Measurements from ENCODE around the gene PRKCD.

The PRKCD gene

GRCh38 chr3:53160660-53161449, at the start of gene PRKCD:
Gene PRKCD, plus strand, starts transcription at chr3:53161209. Its CDS starts 17,214 bp downstream, at chr3:53178423.
- peak in 1 of 2 experiments; percentile 43 for DNase-seq

- DNase-seq = no peak
These were observed 49.2 kb upstream of the PRKCD start for GRCh38 chr3:53111822-53112221.

GRCh38 chr3:53113293-53114010, 47.6 kb upstream of the PRKCD start:
- DNase-seq = no peak

- DNase-seq = peak; percentile 47 to 69
These were observed 47.0 kb upstream of the PRKCD start for GRCh38 chr3:53114011-53114400.

- DNase-seq = no peak
These were observed 46.5 kb upstream of the PRKCD start for GRCh38 chr3:53114412-53115074.

GRCh38 chr3:53116956-53117355, 44.1 kb upstream of the PRKCD start:
- no peak for DNase-seq

- DNase-seq = no peak
These were observed 40.7 kb upstream of the PRKCD start for GRCh38 chr3:53120336-53120735.

GRCh38 chr3:53122255-53122932, 38.6 kb upstream of the PRKCD start:
- DNase-seq = no peak

- DNase-seq = no peak
These were observed 38.1 kb upstream of the PRKCD start for GRCh38 chr3:53122933-53123305.

- DNase-seq = no peak
These were observed 37.5 kb upstream of the PRKCD start for GRCh38 chr3:53123510-53123909.

- no peak for DNase-seq
These were observed 37.1 kb upstream of the PRKCD start for GRCh38 chr3:53123953-53124352.

- no peak for DNase-seq
These were observed 34.4 kb upstream of the PRKCD start for GRCh38 chr3:53126601-53127000.

GRCh38 chr3:53129344-53129743, 31.7 kb upstream of the PRKCD start:
- DNase-seq = no peak

GRCh38 chr3:53130179-53131061, 30.6 kb upstream of the PRKCD start, which contains the start of gene RFT1:
Gene RFT1, minus strand, starts transcription at chr3:53130435. Its CDS starts 35 bp downstream, at chr3:53130400.
- peak; percentile 76 to 91 for DNase-seq

- no peak for DNase-seq
These were observed 29.9 kb upstream of the PRKCD start for GRCh38 chr3:53131096-53131495.

- no peak for DNase-seq
These were observed 28.7 kb upstream of the PRKCD start for GRCh38 chr3:53132347-53132746.

- peak in 1 of 2 experiments; percentile 27 for DNase-seq
These were observed 26.3 kb upstream of the PRKCD start for GRCh38 chr3:53134631-53135232.

- no peak for DNase-seq
These were observed 23.8 kb upstream of the PRKCD start for GRCh38 chr3:53137221-53137620.

GRCh38 chr3:53137835-53138446, 23.1 kb upstream of the PRKCD start:
- no peak for DNase-seq

GRCh38 chr3:53139906-53140846, 20.8 kb upstream of the PRKCD start:
- no peak for DNase-seq
